NCI-H2196 (cell line): ENCODE results near the gene ABCA2.

Experiments
- DNase-seq: peaks from one replicate; lab custom pipeline; 2025; ENCODE audit not compliant: unreplicated experiment; lab: John Stamatoyannopoulos, UW

The ABCA2 gene

DNA sequence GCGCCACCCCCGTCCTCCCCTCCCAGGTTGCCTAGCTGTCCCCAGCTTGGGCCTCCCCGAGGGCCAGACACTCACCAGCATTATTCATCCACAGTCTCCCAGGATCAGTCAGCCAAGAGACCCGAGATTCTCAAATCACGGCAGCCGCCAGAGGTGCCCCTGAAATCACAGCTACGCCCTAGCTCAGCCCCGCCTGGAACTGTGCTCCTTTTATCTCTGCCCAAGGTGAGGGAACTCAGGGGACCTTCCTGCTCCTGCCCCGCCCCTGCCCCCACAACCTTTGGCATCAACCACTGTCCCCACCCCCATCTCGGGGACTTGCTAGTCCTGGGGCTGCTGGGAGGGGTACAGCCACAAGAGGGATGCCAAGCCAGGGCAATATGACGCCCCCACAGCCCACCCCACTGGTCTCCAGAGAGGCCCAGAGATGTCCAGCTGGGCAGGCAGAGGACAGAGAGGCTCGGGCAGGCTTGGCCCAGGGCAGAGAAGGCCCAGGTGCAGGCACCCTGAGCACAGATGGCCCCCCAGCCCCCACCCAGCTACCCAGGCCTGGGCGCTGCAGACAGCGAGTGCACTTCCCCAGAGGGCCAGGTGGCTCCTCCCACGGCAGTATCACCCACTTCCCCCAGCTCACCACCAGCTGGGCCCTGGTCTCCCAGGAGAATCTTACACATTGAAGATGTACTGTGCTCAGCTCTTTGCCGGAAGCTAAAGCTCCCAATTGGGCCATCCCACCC, 4.0 kb upstream of the ABCA2 start, which contains the start of gene FUT7:
Gene FUT7 (minus strand): TSS at position 185 of the 737 bp plus-strand sequence. CDS start 97 bp downstream, at position 88.
- no peak for DNase-seq

- no peak for DNase-seq
These were observed 2.8 kb upstream of the ABCA2 start for GRCh38 chr9:137030538-137031527.

GRCh38 chr9:137030006-137030405, 2.0 kb upstream of the ABCA2 start:
- no peak for DNase-seq

- DNase-seq, result peak; percentile 73
These were observed 1.3 kb upstream of the ABCA2 start for GRCh38 chr9:137029058-137029936.

- peak; percentile 84 for DNase-seq
These were observed 423 bp upstream of the ABCA2 start for GRCh38 chr9:137028263-137029057.

DNA sequence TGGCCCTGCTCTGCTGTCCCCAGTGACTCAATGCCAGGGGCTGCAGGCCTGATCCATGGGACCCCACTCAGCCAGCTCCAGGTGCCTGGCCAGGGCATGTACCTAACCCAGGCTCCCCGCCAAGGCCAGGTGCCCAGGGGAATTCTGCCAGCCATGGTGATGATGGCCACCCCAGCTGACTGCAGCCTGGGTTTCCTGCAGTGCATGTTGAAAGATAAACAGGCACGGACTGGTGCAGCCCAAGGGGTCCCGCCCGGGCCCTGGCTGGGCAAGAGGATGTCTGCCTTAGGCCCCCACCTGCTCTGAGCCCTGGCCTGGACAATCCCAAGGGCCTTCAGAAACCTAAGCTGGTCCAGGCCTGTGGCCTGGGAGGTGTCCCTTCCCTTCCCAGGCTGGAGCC, 1.2 kb downstream of the ABCA2 start:
- peak; percentile 14 for DNase-seq

DNA sequence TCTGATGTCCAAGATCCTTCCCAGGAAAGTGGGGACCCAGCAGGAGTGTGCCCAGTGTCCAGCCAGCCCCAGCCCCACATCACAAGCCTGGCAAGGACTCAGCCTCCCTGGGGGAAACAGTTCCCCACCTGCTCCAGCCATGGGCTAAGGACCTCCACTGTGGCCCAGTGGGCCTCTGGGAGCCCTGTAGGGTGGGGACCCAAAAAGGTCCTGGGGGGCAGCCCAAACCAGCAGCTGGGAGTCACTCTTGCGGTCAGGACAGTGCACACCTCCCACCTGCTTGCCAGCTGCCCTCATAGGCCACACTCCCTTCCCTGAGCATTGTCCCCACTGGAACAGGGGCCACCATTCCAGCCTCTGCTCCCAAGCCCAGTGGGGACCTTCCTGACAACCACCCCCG, 1.7 kb downstream of the ABCA2 start:
- DNase-seq, result no peak

DNA sequence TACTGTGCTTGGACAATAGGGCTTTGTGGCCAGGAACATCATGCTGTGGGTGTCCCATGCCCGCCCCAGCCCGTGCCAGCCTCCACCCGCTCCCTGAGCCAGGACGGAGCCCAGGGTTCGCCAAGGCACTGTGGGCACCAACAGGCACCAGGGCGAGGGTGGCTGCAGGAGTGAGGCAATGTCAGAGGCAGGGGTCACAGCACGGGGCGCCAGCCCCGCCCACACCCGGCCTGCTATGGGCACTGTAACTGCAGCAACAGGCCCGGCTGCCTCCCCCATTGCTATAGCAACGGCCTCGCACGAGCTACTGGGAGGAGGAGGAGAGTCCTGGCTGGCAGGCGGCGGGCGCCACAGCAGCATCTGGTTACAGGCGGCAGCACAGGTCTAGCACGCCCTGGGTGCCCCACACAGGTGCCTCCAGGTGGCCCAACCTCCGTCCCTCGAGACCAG, 2.5 kb downstream of the ABCA2 start:
- peak; percentile 95 for DNase-seq

- DNase-seq, result no peak
These were observed 4.5 kb downstream of the ABCA2 start for GRCh38 chr9:137023583-137023991.

GRCh38 chr9:137023157-137023556, 4.9 kb downstream of the ABCA2 start:
- no peak for DNase-seq

GRCh38 chr9:137022662-137023008, 5.4 kb downstream of the ABCA2 start:
- DNase-seq, result no peak

DNA sequence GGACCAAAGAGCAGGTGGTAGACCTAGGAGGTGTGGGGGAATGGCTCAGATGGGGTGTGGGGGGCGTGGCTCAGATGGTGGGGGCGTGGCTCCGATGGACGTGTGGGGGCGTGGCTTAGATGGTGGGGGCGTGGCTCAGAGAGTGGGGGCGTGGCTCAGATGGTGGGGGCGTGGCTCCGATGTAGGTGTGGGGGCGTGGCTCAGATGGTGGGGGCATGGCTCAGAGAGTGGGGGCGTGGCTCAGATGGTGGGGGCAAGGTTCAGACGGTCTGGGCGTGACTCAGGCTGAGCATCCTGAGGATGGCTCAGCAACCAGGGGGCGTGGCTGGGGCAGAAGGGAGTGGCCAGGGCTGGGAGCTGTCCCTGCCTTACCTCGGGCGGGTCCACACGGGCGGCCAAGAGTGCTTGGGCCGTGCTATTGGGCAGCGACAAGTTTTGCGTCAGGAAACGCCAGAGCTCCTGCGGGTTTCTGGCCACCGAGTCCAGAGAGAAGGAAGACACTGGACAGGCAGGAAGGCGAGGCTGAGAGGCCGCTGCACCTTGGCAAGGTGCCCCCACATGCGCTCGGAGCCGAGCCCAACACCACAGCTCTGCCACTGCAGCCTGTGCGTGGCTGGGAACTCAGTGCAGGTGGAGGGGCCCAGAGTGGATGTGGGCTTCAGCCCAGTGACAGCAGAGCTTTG, 5.9 kb downstream of the ABCA2 start:
- peak; percentile 97 for DNase-seq

DNA sequence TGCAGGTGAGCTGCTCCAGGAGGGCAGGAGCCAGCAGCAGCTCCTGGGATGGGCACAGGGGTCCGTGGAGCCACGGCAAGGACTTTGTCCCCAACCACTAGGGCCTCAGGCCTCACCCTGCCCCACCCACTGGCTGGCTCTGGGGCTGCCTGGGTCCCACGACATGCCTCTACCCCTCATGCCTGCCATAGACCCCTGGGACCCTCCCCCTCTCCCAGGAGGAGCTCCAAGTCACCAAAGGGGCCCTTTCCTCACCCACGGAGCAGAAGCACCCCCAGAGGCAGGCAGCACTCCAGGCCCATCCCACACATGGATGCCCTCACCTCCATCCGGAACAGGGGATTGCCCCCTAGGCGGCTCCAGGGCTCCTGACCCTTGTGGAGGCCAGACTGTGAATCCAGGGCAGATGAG, 6.5 kb downstream of the ABCA2 start:
- no peak for DNase-seq

DNA sequence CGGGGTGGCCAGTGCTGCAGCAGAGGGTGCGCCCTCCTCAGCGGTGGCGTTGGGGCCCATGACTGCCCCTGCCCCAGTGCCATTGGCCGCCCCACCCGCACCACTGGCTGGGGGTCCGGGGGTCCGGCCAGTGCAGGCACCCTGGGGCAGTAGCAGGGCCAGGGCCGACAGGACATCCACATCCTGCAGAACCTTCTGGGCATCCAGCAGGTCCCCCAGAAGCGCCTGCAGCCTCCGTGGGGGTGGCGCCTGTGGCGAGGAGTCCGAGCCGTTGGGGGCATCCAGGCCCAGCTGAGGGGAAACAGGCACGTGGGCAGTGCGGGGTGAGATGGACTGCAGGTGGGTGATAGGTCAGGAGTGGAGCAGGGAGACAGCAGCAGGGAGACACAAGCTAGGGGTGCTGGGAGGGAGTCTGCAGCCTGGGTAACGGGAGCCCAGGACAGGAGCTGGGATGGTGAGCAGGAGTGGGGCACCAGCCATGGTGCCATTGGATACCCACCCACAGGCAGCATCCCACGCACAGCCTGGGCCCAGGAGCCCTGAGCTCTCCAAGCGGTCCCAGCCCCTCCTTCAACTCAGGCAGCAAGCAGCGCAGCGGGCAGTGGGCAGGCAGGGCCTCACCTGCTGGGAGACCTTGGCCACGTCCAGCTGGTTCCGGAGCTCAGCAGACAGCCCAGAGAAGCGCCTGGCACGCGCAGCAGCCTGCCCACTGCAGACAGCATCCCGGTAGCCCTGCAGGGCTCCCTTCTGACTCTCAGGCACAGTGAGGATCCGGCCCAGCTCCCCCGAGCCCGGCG, 7.1 kb downstream of the ABCA2 start:
- DNase-seq, result no peak

DNA sequence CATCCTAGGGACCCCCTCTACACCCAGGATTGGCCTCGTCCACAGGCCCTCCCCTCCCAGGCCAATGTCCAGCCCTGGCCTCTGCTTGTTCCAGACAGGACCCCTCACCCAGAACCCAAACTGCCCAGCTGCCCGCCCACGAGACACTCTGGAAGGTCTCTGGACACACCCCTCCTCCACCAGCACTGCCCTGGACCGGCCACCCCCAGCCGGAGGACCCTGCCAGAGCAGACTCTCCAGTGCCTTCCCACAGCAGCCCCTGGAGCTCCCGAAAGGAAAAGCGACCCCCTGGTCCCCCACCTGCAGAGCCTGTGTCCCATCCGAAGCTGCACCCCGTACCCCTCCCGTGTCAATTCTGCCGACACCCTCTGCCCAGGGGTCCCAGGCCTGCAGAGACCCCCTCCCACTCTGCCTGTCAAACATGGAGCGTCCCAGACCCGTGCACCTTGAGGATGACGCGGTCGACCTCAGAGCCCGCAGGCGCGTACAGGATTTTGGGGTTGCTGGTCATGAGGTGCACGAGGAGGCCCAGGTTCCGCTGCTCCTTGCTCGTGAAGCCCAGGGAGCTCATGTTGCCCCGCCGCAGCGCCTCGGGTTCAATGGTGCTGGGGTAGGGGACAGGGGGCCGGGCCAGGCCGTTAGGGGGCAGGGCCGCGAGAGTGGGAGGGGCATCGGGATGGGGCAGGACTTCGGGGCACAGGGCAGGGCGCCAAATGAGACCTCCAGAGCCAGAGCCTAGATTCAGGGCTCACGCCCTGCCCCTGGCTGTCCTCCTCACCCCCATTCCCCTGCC, 8.0 kb downstream of the ABCA2 start:
- no peak for DNase-seq

DNA sequence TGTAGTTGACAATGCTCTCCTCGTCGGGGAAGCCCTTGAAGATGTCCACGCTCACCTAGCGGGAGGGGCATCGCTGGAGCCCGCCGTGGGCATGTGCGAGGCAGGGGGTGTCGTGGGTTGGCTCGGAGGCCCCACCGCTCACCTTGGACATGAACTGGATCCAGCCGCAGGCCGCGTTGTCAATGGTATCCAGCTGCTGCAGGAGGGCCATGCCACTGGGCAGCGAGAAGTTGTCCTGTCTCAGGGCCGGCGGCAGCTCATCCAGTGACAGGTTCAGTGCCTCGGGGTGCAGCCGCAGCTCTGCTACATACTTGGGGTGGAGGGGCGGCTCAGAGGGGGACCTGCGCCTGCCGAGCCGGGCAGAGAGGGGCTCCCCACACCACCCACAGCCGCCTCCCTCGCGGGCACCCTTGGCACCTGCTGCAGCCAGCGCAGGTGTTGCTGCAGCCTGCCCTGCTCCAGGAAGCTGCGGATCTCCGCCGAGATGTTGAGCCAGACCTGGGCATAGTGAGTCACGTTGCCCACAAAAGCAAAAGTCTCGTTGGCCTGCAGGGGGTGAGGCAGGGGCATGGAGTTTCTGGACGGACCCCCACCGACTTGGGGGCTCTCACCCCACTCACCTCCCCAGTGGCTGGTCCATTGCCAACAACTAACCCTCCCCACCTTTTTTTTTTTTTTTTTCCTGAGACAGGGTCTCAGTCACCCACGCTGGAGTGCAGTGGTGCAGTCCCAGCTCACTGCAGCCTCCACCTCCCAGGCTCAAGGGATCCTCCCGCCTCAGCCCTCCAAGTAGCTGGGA, 9.1 kb downstream of the ABCA2 start:
- no peak for DNase-seq
